LNCAP (cell line): ENCODE measurements around the gene HSCB.

Experiments used
- TF ChIP-seq, protein P1 (sequence below): fragments of 450-650 bp; IDR thresholded peaks from 2 replicates; pipeline ENCODE4 v1.5.1; 2017; ENCODE audit warnings: mild to moderate bottlenecking

The HSCB gene

DNA sequence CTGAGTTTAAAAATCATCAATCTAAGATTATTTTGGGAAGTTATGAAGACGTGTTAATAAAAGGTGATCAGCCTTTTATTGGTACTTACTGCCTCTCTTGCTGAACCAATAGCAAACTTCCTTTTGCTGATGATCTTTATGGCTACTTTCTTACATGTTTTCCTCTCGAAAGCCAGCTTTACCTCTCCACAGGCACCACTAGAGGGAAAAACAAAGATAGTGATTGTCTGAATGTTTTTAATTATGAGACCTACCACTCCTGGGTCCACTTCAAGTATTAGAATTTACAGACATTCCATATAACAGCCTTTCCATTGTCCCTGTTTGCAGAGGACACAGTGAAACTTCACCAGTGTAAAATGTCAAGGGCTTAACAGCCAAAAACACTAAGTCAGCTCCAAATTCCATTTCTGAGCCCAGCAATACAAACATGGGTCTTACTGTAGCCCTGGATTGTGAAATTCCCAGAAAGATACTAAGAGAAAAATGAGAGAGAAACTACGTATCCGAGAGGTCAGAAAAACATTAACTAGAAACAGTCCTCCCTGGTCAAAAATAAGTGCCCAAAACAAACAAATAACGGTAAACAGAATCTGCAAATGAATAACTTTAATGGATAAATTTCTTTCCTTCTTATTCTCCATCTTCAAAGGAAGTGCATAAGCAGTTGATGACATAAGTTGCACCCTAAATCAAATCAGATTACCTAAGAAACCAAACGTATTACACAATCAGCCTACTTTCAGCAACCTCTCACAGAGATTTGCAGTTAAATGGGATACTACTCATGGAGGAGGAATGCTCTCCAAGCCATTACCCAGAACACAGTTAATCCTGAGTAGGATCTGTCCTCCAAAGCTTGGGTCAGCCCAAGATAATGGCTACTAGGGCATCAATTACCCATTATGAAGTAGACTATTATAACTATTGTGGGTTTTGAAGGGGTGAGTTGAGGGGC lies 29.7 kb upstream of the HSCB start:
- TF ChIP-seq, protein P1, sequence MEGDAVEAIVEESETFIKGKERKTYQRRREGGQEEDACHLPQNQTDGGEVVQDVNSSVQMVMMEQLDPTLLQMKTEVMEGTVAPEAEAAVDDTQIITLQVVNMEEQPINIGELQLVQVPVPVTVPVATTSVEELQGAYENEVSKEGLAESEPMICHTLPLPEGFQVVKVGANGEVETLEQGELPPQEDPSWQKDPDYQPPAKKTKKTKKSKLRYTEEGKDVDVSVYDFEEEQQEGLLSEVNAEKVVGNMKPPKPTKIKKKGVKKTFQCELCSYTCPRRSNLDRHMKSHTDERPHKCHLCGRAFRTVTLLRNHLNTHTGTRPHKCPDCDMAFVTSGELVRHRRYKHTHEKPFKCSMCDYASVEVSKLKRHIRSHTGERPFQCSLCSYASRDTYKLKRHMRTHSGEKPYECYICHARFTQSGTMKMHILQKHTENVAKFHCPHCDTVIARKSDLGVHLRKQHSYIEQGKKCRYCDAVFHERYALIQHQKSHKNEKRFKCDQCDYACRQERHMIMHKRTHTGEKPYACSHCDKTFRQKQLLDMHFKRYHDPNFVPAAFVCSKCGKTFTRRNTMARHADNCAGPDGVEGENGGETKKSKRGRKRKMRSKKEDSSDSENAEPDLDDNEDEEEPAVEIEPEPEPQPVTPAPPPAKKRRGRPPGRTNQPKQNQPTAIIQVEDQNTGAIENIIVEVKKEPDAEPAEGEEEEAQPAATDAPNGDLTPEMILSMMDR = no peak

DNA sequence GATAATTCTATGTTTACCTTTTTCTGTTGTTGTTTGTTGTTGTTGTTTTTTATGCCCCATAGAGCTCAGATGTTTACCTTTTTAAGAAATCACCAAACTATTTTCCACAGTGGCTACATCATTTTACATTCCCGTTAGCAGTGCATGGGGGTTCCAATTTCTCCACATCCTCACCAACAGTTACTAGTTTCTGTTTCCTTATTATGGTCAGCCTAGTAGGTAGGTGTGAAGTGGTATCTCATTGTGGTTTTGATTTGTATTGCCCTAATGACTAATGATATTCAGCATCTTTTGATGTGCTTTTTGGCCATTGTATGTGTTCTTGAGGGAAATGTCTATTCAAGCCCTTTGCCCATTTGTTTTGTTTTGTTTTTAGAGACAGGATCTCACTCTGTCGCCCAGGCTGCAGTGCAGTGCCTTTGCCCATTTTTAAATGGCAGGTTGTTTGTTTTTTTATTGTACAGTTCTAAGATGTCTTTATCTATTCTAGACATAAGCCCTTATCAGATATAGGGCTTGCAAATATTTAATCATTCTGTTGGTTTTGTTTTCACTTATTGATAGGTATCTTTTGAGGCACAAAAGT lies 27.7 kb upstream of the HSCB start:
- TF ChIP-seq, protein P1 = no peak

DNA sequence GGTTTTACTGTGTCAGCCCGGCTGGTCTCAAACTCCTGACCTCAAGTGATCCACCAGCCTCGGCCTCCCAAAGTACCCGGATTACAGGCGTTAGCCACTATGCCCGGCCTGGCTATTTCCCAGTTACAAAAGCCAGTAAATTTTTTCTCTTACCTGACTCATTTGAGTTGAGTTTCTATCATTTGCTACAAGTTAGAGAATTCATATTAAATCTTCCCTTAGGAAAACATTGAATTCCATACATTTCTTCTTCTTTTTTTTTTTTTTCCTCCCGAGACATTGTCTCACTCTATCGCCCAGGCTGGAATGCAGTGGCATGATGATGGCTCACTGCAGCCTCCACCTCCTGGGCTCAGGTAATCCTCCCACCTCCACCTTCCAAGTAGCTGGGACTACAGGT lies 26.2 kb upstream of the HSCB start:
- TF ChIP-seq, protein P1 = no peak

DNA sequence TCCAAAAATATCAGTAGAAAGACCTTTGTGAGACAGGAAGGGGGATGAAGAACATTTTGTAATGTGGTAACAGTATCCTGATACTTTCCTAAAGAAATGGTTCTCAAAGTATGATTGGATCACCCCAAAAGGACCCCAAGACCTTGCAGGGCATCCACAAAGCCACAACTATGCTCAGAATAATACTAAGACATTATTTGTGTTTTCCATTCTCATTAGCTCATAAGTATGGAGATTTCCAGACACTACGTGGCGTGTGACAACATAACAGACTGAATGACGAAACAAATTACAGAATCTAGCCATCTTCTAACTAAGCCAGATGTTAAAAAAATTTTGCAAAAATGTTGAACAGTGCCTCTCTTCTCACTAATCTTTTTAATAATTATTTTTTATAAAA lies 25.2 kb upstream of the HSCB start:
- TF ChIP-seq, protein P1 = no peak

DNA sequence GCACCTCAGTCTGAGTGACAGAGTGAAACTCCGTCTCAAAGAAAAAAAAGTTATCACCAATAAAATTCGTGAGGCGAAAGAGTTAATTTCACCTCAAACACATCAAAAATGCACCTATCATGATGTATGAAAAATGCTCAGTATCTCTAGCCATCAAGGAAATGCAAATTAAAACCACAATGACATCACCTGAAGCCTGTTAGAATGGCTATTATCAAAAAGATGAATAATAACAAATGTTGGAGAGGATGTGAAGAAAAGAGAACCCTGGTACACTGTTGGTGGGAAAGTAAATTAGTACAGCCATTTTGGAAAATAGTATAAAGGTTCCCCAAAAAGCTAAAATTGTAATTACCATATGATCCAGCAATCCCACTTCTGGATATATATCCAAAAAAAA lies 23.8 kb upstream of the HSCB start:
- TF ChIP-seq, protein P1 = no peak

DNA sequence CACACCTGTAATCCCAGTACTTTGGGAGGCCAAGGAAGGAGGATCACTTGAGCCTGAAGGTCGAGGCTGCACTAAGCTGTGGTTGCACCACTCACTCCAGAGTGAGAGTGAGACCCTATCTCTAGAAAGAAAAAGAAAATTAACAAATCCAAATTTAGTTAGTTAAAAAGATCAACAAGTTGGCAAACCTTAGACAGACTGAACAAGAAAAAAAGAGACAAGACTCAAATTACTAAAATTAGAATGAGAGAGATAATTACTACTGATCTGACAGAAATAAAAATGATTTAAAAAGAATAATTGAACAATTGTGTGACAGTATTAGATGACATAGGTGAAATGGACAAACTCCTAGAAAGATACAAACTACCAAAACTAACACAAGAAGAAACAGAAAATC lies 13.8 kb upstream of the HSCB start:
- TF ChIP-seq, protein P1 = no peak

DNA sequence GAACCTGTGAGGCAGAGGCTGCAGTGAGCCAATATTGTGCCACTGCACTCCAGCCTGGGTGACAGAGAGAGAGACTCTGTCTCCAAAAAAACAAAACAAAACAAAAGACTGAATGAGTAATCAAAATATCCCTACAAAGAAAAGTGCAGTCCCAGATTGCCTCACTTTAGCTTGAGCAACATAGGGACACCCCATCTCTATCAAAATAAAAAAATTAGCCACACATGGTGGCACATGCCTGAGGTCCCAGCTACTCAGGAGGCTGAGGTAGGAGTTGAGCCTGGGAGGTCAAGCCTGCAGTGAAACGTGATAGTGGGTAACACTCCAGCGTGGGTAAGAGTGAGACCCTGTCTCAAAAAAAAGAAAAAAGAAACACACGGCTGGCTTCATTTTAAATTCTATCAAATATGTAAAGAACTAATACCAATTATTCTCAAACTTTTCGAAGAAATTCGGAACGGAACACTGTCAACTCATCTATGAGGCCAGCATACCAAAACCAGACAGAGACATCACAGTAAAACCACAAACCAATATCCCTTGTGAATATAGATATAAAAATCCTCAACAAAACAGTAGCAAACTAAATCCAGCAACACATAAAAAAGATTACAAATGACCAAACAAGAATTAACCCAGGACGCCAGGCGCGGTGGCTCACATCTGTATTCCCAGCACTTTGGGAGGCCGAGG lies 13.1 kb upstream of the HSCB start:
- TF ChIP-seq, protein P1 = no peak
